IMR-90 (cell line): ENCODE results near the gene PDE11A. TPM values are rescaled to one million over a fixed set of nuclear protein-coding genes. Genes with fewer than 3 reads are reported as not detected.

Experiments used
- ATAC-seq: fragments of 200-7000 bp; cut with Tn5 transposase; 2 replicates; pipeline ENCODE4 v1.9.1; 2020; ENCODE audit warnings: low read depth, mild to moderate bottlenecking, moderate library complexity
- BruUV-seq: library from RNA; stranded (reverse); fragments of 400-500 nt; replicated peaks from 2 replicates; lab custom pipeline; 2021; lab: Mats Ljungman, UMichigan
- CTCF ChIA-PET: fragments of 300-600 bp; formaldehyde crosslinking; extraction: SDS; loops from one replicate; lab custom pipeline; 2021; ENCODE audit warnings: antibody characterized with exemption; lab: Yijun Ruan, JAX
- POLR2A ChIA-PET: fragments of 300-600 bp; sonication (Branson Sonifier 250); formaldehyde crosslinking; loops from one replicate; lab custom pipeline; 2022; ENCODE audit warnings: antibody characterized with exemption; ENCODE audit not compliant: unreplicated experiment; lab: Charles Lee
- DNase-seq: peaks from one replicate; pipeline ENCODE4 v3.0.0; 2013
- H2AFZ ChIP-seq: replicated peaks from 2 replicates; pipeline ENCODE3; 2013; ENCODE audit warnings: low read length, mild to moderate bottlenecking; ENCODE audit not compliant: poor library complexity
- H2AK5ac ChIP-seq: 2 replicates; pipeline ENCODE4 v1.6.1; 2013; ENCODE audit warnings: low read depth, low read length, inconsistent platforms
- H2AK9ac ChIP-seq: replicated peaks from 2 replicates; pipeline ENCODE3; 2013; ENCODE audit warnings: mild to moderate bottlenecking, low read depth, low read length, moderate library complexity; ENCODE audit not compliant: poor library complexity
- H2BK120ac ChIP-seq: 2 replicates; pipeline ENCODE4 v1.6.1; 2013; ENCODE audit warnings: low read depth, low read length, inconsistent platforms
- H2BK15ac ChIP-seq: 3 replicates; pipeline ENCODE4 v1.6.1; 2013; ENCODE audit warnings: low read depth, low read length, inconsistent platforms
- H2BK20ac ChIP-seq: 2 replicates; pipeline ENCODE4 v1.6.1; 2013; ENCODE audit warnings: low read depth, mild to moderate bottlenecking, inconsistent platforms, low read length, moderate library complexity
- H2BK5ac ChIP-seq: 2 replicates; pipeline ENCODE4 v1.6.1; 2013; ENCODE audit warnings: mild to moderate bottlenecking, low read depth, low read length, inconsistent platforms; ENCODE audit not compliant: poor library complexity, severe bottlenecking
- H3K14ac ChIP-seq: replicated peaks from 2 replicates; pipeline ENCODE4 v1.6.1; 2013; ENCODE audit warnings: low read depth, low read length, inconsistent platforms
- H3K18ac ChIP-seq: 2 replicates; pipeline ENCODE4 v1.6.1; 2013; ENCODE audit warnings: low read depth, low read length, control low read depth
- H3K23ac ChIP-seq: 2 replicates; pipeline ENCODE4 v1.6.1; 2013; ENCODE audit warnings: low read depth, low read length, inconsistent platforms
- H3K27ac ChIP-seq: 2 replicates; pipeline ENCODE4 v1.5.1; 2013; ENCODE audit warnings: mild to moderate bottlenecking, control low read depth, low read length; ENCODE audit not compliant: insufficient read depth
- H3K27me3 ChIP-seq: 2 replicates; pipeline ENCODE4 v1.6.1; 2013; ENCODE audit warnings: low read length; ENCODE audit not compliant: control insufficient read depth, insufficient read depth
- H3K36me3 ChIP-seq: 2 replicates; pipeline ENCODE4 v1.6.1; 2013; ENCODE audit warnings: low read length, mixed read lengths; ENCODE audit not compliant: control insufficient read depth, insufficient read depth
- H3K4ac ChIP-seq: 2 replicates; pipeline ENCODE4 v1.6.1; 2013; ENCODE audit warnings: low read depth, low read length, inconsistent platforms
- H3K4me1 ChIP-seq: 2 replicates; pipeline ENCODE4 v1.6.1; 2013; ENCODE audit warnings: low read length, mixed read lengths; ENCODE audit not compliant: control insufficient read depth, insufficient read depth
- H3K4me2 ChIP-seq: 2 replicates; pipeline ENCODE4 v1.6.1; 2013; ENCODE audit warnings: low read depth, mild to moderate bottlenecking, control low read depth, low read length, moderate library complexity
- H3K4me3 ChIP-seq: 2 replicates; pipeline ENCODE4 v1.5.1; 2013; ENCODE audit warnings: low read depth, mild to moderate bottlenecking, control low read depth, low read length, moderate library complexity; ENCODE audit not compliant: insufficient read depth
- H3K56ac ChIP-seq: 2 replicates; pipeline ENCODE4 v1.6.1; 2013; ENCODE audit warnings: low read length, inconsistent platforms; ENCODE audit not compliant: insufficient read depth; ENCODE audit errors: extremely low read depth
- H3K79me1 ChIP-seq, 2 experiments: 2 replicates each; pipeline ENCODE4 v1.6.1; 2013; ENCODE audit warnings: low read length in 2 of 2, inconsistent platforms in 1 of 2, low read depth in 1 of 2
- H3K9ac ChIP-seq: 2 replicates; pipeline ENCODE4 v1.6.1; 2013; ENCODE audit warnings: low read depth, low read length, control low read depth
- H3K9me1 ChIP-seq: 2 replicates; pipeline ENCODE4 v1.6.1; 2013; ENCODE audit warnings: low read length, inconsistent platforms; ENCODE audit not compliant: insufficient read depth
- H3K9me3 ChIP-seq: 2 replicates; pipeline ENCODE4 v1.6.1; 2013; ENCODE audit warnings: low read length; ENCODE audit not compliant: control insufficient read depth, insufficient read depth
- H4K20me1 ChIP-seq: 2 replicates; pipeline ENCODE4 v1.6.1; 2013; ENCODE audit warnings: low read length, inconsistent platforms; ENCODE audit not compliant: insufficient read depth
- H4K5ac ChIP-seq: 2 replicates; pipeline ENCODE4 v1.6.1; 2013; ENCODE audit warnings: mild to moderate bottlenecking, low read depth, low read length, control low read depth
- H4K8ac ChIP-seq, 2 experiments: 2 replicates each; pipeline ENCODE4 v1.6.1; 2013; ENCODE audit warnings: low read depth in 2 of 2, low read length in 2 of 2, control low read depth in 1 of 2, inconsistent platforms in 1 of 2
- H4K91ac ChIP-seq: 2 replicates; pipeline ENCODE4 v1.6.1; 2013; ENCODE audit warnings: low read depth, low read length, inconsistent platforms; ENCODE audit not compliant: insufficient read depth
- CEBPB ChIP-seq: IDR thresholded peaks from 2 replicates; pipeline ENCODE4 v1.6.1; 2012; ENCODE audit warnings: low read depth, low read length, improper control_type of control experiment
- CHD1 ChIP-seq: IDR thresholded peaks from 2 replicates; pipeline ENCODE4 v1.6.1; 2012; ENCODE audit warnings: low read depth, low read length, improper control_type of control experiment
- CTCF ChIP-seq: conservative IDR thresholded peaks from 2 replicates; pipeline ENCODE4 v1.5.1; 2012; ENCODE audit warnings: mild to moderate bottlenecking, low read depth, low read length, improper control_type of control experiment
- ELK1 ChIP-seq: fragments of 150-350 bp; IDR thresholded peaks from 2 replicates; pipeline ENCODE4 v1.6.1; 2016; ENCODE audit warnings: low read depth, mild to moderate bottlenecking, low read length, moderate library complexity, borderline replicate concordance
- FOS ChIP-seq: fragments of 150-350 bp; IDR thresholded peaks from 2 replicates; pipeline ENCODE4 v1.6.1; 2016; ENCODE audit warnings: low read depth, low read length
- MAFK ChIP-seq: IDR thresholded peaks from 2 replicates; pipeline ENCODE4 v1.6.1; 2012; ENCODE audit warnings: low read depth, low read length, improper control_type of control experiment
- MAZ ChIP-seq: IDR thresholded peaks from 2 replicates; pipeline ENCODE4 v1.6.1; 2012; ENCODE audit warnings: low read depth, mild to moderate bottlenecking, low read length, improper control_type of control experiment, moderate library complexity, borderline replicate concordance
- MXI1 ChIP-seq: IDR thresholded peaks from 2 replicates; pipeline ENCODE4 v1.6.1; 2012; ENCODE audit warnings: low read depth, mild to moderate bottlenecking, low read length, moderate library complexity, borderline replicate concordance
- NFE2L2 ChIP-seq: fragments of 150-350 bp; IDR thresholded peaks from 2 replicates; pipeline ENCODE4 v1.6.1; 2016; ENCODE audit warnings: low read depth, mild to moderate bottlenecking, low read length
- POLR2A ChIP-seq: IDR thresholded peaks from 2 replicates; pipeline ENCODE4 v1.6.1; 2012; ENCODE audit warnings: mild to moderate bottlenecking, low read depth, low read length
- RCOR1 ChIP-seq: IDR thresholded peaks from 2 replicates; pipeline ENCODE4 v1.6.1; 2012; ENCODE audit warnings: mild to moderate bottlenecking, low read length, improper control_type of control experiment; ENCODE audit not compliant: insufficient replicate concordance
- RFX5 ChIP-seq: IDR thresholded peaks from 2 replicates; pipeline ENCODE4 v1.8.0; 2012; ENCODE audit warnings: low read depth, mild to moderate bottlenecking, low read length, moderate library complexity
- SMC3 ChIP-seq: fragments of 150-350 bp; IDR thresholded peaks from 2 replicates; pipeline ENCODE4 v1.6.1; 2016; ENCODE audit warnings: low read depth, mild to moderate bottlenecking, antibody characterized with exemption, low read length, moderate library complexity
- USF2 ChIP-seq: fragments of 150-350 bp; IDR thresholded peaks from 2 replicates; pipeline ENCODE4 v1.6.1; 2017; ENCODE audit warnings: mild to moderate bottlenecking, antibody characterized with exemption, low read length, low read depth
- WGBS, 2 experiments: methylation state at CpG; one replicate each; pipeline versions ENCODE4 v1.1.5 to v1.1.7; 2013; ENCODE audit warnings: missing lambda C conversion rate in 2 of 2; ENCODE audit not compliant: insufficient read length in 1 of 2; ENCODE audit errors: extremely low coverage in 2 of 2; 5-methylcytosine and 5-hydroxymethylcytosine counted together
- dilution Hi-C: fragments of 300-500 bp; cut with HindIII; formaldehyde crosslinking; loops from one replicate; pipeline ENCODE4 v1.14.3; 2018; ENCODE audit warnings: low sequenced_read_pairs; ENCODE audit not compliant: unreplicated experiment
- in situ Hi-C: fragments of 300-500 bp; cut with MboI; formaldehyde crosslinking; loops from 3 replicates; pipeline ENCODE4 v1.14.3; 2019; ENCODE audit warnings: low sequenced_read_pairs, inconsistent platforms, mixed read lengths
- intact Hi-C: fragments of 100-400 bp; cut with micrococcal nuclease; formaldehyde crosslinking; loops from 2 replicates; pipeline ENCODE4 v1.10.0; 2022
- polyA plus RNA-seq, 3 experiments: library from polyadenylated mRNA; depleted of rRNA; stranded (reverse); fragments of >200 nt; gene quantifications; 2 replicates each; pipeline ENCODE4 v1.2.3, GENCODE V29; 2012; ENCODE audit warnings: low replicate concordance in 1 of 3
- total RNA-seq: library from RNA; depleted of rRNA; stranded (reverse); fragments of >200 nt; gene quantifications from 2 replicates; pipeline ENCODE4 v1.2.3, GENCODE V29; 2012

Gene PDE11A
- total and polyA plus RNA-seq, 2 of the 4 experiments (the other 2 are of a cell fraction): 0.21 to 0.72 TPM

GRCh38 chr2:178029342-178029741, 43.2 kb downstream of the PDE11A start:
- Histone ChIP-seq H2BK5ac (no peak overlapping the region), H2AK5ac (no peak overlapping the region), H2AFZ (no peak overlapping the region), H3K27ac (no peak overlapping the region), H2BK20ac (no peak overlapping the region), H3K4me1 (no peaks in the 10 kb centered on the region), H3K4me2 (no peak overlapping the region), H3K4ac (no peak overlapping the region), H3K79me1 (no peaks in the 10 kb centered on the region), H3K14ac (no peak overlapping the region), H4K91ac (no peak overlapping the region), H3K18ac (no peak overlapping the region), H2BK120ac (no peak overlapping the region), H3K27me3 (no peaks in the 10 kb centered on the region), H3K36me3 (no peaks in the 10 kb centered on the region), H2BK15ac (no peak overlapping the region), H4K5ac (no peak overlapping the region), H3K9ac (no peak overlapping the region), H3K56ac (no peak overlapping the region), H3K9me3 (no peaks in the 10 kb centered on the region), H2AK9ac (no peak overlapping the region), H4K8ac (no peak overlapping the region), H4K20me1 (no peaks in the 10 kb centered on the region), H3K23ac (no peak overlapping the region), H3K4me3 (no peak overlapping the region), H3K9me1 (no peaks in the 10 kb centered on the region)
- ChIA-PET POLR2A (no interaction called here), CTCF (no interaction called here)
- in situ Hi-C loops: no loop called here
- dilution Hi-C loops: no loop called here
- no CpG with 5 or more reads among the region's 1 CpG for WGBS, 2 experiments
- ATAC-seq (no peak), DNase-seq (no peak)
- no TSS peak for BruUV-seq
- intact Hi-C loops: no loop called here
- TF ChIP-seq CHD1 (no peak), SMC3 (no peak), MAZ (no peak), CTCF (no peak), POLR2A (no peak), ELK1 (no peak), MXI1 (no peak), USF2 (no peak), RFX5 (no peak), RCOR1 (no peak), NFE2L2 (no peak), FOS (no peak), CEBPB (no peak), MAFK (no peak)
